ENCODE measurements around the gene ZNF35.

Gene ZNF35

DNA sequence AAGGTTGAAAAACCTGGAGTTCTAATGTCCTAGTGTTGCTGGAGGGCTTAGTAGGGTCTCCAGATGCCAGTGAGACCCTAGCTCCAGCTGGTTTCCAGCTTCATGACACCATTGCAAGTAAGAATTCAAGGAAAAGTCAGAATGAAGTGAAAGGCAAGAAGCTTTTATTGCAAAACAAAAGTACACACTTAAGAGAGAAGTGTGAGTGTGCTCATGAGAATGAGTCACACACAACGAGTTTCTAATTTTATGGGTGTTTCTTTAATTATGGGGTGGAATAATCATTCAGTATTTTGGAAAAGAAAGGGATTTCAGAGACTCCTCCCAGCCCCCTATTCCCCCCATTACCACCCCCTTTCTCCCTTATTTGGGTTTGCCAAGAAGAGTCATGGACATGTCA is 39.4 kb downstream of the ZNF35 start:
- DNase-seq: no peak
